Lower leg skin (tissue), 3 donors: Measurements from ENCODE around the gene SPATA17.

Source experiments
- POLR2A ChIP-seq, 2 donors: fragments of 450-650 bp; IDR thresholded peaks; one replicate each; pipeline ENCODE4 v1.6.1; 2016 to 2017; ENCODE audit warnings: antibody characterized with exemption in 2 of 2, mild to moderate bottlenecking in 1 of 2, moderate library complexity in 1 of 2
- TF ChIP-seq, protein P1 (sequence below), 3 donors: fragments of 450-650 bp; IDR thresholded peaks; one replicate each; pipeline ENCODE4 v1.5.1; 2016; ENCODE audit warnings: antibody characterized with exemption in 3 of 3, mild to moderate bottlenecking in 3 of 3, moderate library complexity in 2 of 3

DNA sequence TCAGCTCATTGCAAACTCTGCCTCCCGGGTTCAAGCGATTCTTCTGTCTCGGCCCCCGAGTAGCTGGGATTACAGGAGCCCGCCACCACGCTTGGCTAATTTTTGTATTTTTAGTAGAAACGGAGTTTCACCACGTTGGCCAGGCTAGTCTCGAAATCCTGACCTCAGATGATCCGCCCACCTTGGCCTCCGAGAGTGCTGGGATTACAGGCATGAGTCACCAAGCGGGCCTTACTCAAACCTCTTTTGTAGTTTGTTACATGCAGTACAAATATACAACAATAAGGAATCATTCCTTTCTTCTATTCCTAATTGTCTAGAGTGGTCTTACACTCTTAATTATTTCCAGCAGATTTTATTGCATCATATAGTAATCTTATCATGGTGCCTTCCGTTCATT lies 16.6 kb downstream of the SPATA17 start:
- TF ChIP-seq, protein P1, sequence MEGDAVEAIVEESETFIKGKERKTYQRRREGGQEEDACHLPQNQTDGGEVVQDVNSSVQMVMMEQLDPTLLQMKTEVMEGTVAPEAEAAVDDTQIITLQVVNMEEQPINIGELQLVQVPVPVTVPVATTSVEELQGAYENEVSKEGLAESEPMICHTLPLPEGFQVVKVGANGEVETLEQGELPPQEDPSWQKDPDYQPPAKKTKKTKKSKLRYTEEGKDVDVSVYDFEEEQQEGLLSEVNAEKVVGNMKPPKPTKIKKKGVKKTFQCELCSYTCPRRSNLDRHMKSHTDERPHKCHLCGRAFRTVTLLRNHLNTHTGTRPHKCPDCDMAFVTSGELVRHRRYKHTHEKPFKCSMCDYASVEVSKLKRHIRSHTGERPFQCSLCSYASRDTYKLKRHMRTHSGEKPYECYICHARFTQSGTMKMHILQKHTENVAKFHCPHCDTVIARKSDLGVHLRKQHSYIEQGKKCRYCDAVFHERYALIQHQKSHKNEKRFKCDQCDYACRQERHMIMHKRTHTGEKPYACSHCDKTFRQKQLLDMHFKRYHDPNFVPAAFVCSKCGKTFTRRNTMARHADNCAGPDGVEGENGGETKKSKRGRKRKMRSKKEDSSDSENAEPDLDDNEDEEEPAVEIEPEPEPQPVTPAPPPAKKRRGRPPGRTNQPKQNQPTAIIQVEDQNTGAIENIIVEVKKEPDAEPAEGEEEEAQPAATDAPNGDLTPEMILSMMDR (IDR thresholded peaks at IDR 0.05): no peak
- TF ChIP-seq POLR2A (IDR thresholded peaks at IDR 0.05): no peak
